Fibroblast of lung (primary cell): ENCODE results near the gene CLIP2.

Source experiments
- EZH2 ChIP-seq: IDR thresholded peaks from 2 replicates; pipeline ENCODE4 v1.5.1; 2012; ENCODE audit warnings: low read length, control low read depth, mild to moderate bottlenecking; ENCODE audit errors: missing control alignments
- TF ChIP-seq, protein P1 (sequence below), 2 donors: IDR thresholded peaks in 1 of 2; conservative IDR thresholded peaks in 1 of 2; 1 replicate in 1 of 2; 2 replicates in 1 of 2; pipeline ENCODE4 v1.5.1; 2011 to 2012; ENCODE audit warnings: low read length in 2 of 2, control low read depth in 1 of 2, inconsistent platforms in 1 of 2, low read depth in 1 of 2, mild to moderate bottlenecking in 1 of 2

DNA sequence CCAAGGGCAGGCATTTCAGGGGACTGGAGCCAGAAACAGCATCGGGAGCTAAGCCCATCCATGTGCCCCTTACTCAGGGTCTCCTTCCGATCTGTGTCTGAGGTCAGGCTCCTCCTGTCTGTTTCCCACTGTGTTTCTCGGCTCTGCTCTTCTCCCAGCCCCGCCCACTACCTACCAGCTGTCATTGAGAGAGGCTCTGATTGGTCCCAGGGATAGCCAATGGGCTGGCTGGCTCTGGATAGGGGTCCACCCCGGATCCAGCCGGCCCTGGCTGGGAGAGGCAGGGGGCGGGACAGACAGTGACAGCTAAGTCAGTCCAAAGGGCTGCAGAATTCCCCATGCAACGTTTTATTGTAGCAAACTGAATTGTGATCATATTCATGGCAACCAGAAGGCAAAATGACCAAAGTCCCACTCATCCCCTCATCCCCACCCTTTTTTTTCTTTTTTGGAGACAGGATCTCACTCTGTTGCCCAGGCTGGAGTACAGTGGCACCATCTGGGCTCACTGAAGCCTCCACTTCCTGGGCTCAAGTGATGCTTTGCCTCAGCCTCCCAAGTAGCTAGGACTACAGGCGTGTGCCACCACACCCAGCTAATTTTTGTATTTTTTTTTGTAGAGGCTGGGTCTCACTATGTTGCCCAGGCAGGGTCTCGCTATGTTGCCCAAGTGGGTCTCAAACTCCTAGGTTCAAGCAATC, 76.3 kb downstream of the CLIP2 start:
- TF ChIP-seq, protein P1, sequence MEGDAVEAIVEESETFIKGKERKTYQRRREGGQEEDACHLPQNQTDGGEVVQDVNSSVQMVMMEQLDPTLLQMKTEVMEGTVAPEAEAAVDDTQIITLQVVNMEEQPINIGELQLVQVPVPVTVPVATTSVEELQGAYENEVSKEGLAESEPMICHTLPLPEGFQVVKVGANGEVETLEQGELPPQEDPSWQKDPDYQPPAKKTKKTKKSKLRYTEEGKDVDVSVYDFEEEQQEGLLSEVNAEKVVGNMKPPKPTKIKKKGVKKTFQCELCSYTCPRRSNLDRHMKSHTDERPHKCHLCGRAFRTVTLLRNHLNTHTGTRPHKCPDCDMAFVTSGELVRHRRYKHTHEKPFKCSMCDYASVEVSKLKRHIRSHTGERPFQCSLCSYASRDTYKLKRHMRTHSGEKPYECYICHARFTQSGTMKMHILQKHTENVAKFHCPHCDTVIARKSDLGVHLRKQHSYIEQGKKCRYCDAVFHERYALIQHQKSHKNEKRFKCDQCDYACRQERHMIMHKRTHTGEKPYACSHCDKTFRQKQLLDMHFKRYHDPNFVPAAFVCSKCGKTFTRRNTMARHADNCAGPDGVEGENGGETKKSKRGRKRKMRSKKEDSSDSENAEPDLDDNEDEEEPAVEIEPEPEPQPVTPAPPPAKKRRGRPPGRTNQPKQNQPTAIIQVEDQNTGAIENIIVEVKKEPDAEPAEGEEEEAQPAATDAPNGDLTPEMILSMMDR (conservative IDR thresholded peaks at IDR 0.05 in 1 of 2, IDR thresholded peaks at IDR 0.05 in 1 of 2; ENCODE audit: low read depth in 1 of 2, low read length in 2 of 2): no peak
- no peak for TF ChIP-seq EZH2
